SH-SY5Y (cell line): ENCODE measurements around the gene MTMR12.

Experiments
- GATA2 ChIP-seq: IDR thresholded peaks from 2 replicates; pipeline ENCODE4 v1.6.1; 2011; ENCODE audit warnings: mild to moderate bottlenecking, low read depth, low read length
- GATA3 ChIP-seq: IDR thresholded peaks from 2 replicates; pipeline ENCODE4 v1.6.1; 2011; ENCODE audit warnings: low read depth, mild to moderate bottlenecking, low read length, moderate library complexity

DNA sequence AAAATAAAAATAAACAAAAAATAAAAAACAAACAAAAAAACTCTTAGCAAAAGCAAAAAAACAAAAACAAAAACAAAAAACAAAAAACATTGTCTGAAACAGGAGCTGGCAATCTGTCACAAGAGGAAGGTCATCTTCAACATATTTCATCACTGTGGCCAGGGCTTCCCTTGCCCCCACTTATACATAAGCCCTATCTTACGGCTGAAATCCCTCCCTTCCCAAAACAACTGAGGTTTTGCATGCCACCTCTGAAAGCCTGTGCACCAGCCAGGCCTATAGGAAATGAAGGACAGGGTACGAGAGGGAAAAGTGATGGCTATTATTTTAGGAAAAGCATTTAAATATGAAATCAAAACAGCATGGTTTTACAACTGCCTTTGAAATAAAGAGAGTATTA, 10.8 kb downstream of the MTMR12 start:
- TF ChIP-seq GATA2 (no peak), GATA3 (no peak)
